H9 (cell line): Measurements from ENCODE around the gene TAPBPL. TPM values are rescaled to one million over a fixed set of nuclear protein-coding genes. Genes with fewer than 3 reads are reported as not detected.
A peak's percentile ranks its signal among the peaks of the same experiment; 100 is the strongest.

Experiments
- DNase-seq: peaks from one replicate; pipeline ENCODE4 v3.0.0-alpha.2; 2017
- H2AFZ ChIP-seq: one replicate; pipeline ENCODE4 v1.6.1; 2013; ENCODE audit warnings: mild to moderate bottlenecking, low read length, control low read depth, moderate library complexity
- H2AK5ac ChIP-seq: 2 replicates; pipeline ENCODE4 v1.6.1; 2013; ENCODE audit warnings: low read length, control low read depth, mixed read lengths; ENCODE audit not compliant: insufficient read length
- H2BK120ac ChIP-seq: one replicate; pipeline ENCODE4 v1.6.1; 2013; ENCODE audit warnings: low read depth, mild to moderate bottlenecking, low read length, control low read depth, inconsistent platforms; ENCODE audit not compliant: poor library complexity, severe bottlenecking
- H2BK12ac ChIP-seq: 2 replicates; pipeline ENCODE4 v1.6.1; 2013; ENCODE audit warnings: low read length, control low read depth, mixed read lengths, low read depth; ENCODE audit not compliant: insufficient read length
- H2BK15ac ChIP-seq: 2 replicates; pipeline ENCODE4 v1.6.1; 2013; ENCODE audit warnings: low read depth, low read length, control low read depth
- H2BK20ac ChIP-seq: one replicate; pipeline ENCODE4 v1.6.1; 2013; ENCODE audit warnings: low read depth, mild to moderate bottlenecking, low read length, control low read depth, inconsistent platforms; ENCODE audit not compliant: poor library complexity, severe bottlenecking
- H2BK5ac ChIP-seq: 2 replicates; pipeline ENCODE4 v1.6.1; 2013; ENCODE audit warnings: low read length, control low read depth, mixed read lengths; ENCODE audit not compliant: insufficient read length
- H3K14ac ChIP-seq: 2 replicates; pipeline ENCODE4 v1.6.1; 2013; ENCODE audit warnings: low read length, control low read depth; ENCODE audit not compliant: insufficient read depth
- H3K18ac ChIP-seq: 2 replicates; pipeline ENCODE4 v1.6.1; 2013; ENCODE audit warnings: low read depth, mild to moderate bottlenecking, mixed read lengths, low read length, control low read depth; ENCODE audit not compliant: insufficient read length
- H3K23ac ChIP-seq: 2 replicates; pipeline ENCODE4 v1.6.1; 2013; ENCODE audit warnings: low read length, control low read depth, mixed read lengths, low read depth; ENCODE audit not compliant: insufficient read length
- H3K23me2 ChIP-seq: 2 replicates; pipeline ENCODE4 v1.6.1; 2013; ENCODE audit warnings: low read depth, mild to moderate bottlenecking, mixed read lengths, low read length, control low read depth; ENCODE audit not compliant: insufficient read length, poor library complexity, severe bottlenecking
- H3K27ac ChIP-seq: 2 replicates; pipeline ENCODE4 v1.5.1; 2013; ENCODE audit warnings: low read length, control low read depth, mixed read lengths, low read depth; ENCODE audit not compliant: insufficient read length
- H3K27me3 ChIP-seq: 2 replicates; pipeline ENCODE4 v1.6.1; 2013; ENCODE audit warnings: low read length, control low read depth, inconsistent platforms; ENCODE audit not compliant: insufficient read depth
- H3K4ac ChIP-seq: 2 replicates; pipeline ENCODE4 v1.6.1; 2013; ENCODE audit warnings: low read depth, mild to moderate bottlenecking, control low read depth, inconsistent platforms, low read length, moderate library complexity
- H3K4me1 ChIP-seq: 2 replicates; pipeline ENCODE4 v1.6.1; 2013; ENCODE audit warnings: low read length, control low read depth, inconsistent platforms; ENCODE audit not compliant: insufficient read depth
- H3K4me2 ChIP-seq: 2 replicates; pipeline ENCODE4 v1.6.1; 2013; ENCODE audit warnings: low read length, control low read depth, mixed read lengths; ENCODE audit not compliant: insufficient read length, insufficient read depth
- H3K56ac ChIP-seq: 2 replicates; pipeline ENCODE4 v1.6.1; 2013; ENCODE audit warnings: low read depth, mild to moderate bottlenecking, mixed read lengths, low read length, control low read depth; ENCODE audit not compliant: insufficient read length
- H3K79me1 ChIP-seq: 2 replicates; pipeline ENCODE4 v1.6.1; 2013; ENCODE audit warnings: low read depth, mild to moderate bottlenecking, moderate library complexity, low read length, control low read depth, inconsistent platforms; ENCODE audit not compliant: insufficient read depth, poor library complexity, severe bottlenecking
- H3K79me2 ChIP-seq: 2 replicates; pipeline ENCODE4 v1.6.1; 2013; ENCODE audit warnings: low read length, control low read depth, inconsistent platforms; ENCODE audit not compliant: insufficient read depth
- H3K9ac ChIP-seq: 2 replicates; pipeline ENCODE4 v1.6.1; 2013; ENCODE audit warnings: low read length, control low read depth, mixed read lengths; ENCODE audit not compliant: insufficient read length; ENCODE audit errors: extremely low read depth
- H3K9me3 ChIP-seq: one replicate; pipeline ENCODE4 v1.6.1; 2013; ENCODE audit warnings: low read depth, low read length, inconsistent platforms; ENCODE audit not compliant: control insufficient read depth
- H3T11ph ChIP-seq: one replicate; pipeline ENCODE4 v1.6.1; 2013; ENCODE audit warnings: mild to moderate bottlenecking, low read length, control low read depth, inconsistent platforms
- H4K20me1 ChIP-seq: one replicate; pipeline ENCODE4 v1.6.1; 2013; ENCODE audit not compliant: control insufficient read depth, insufficient read length, insufficient read depth
- H4K5ac ChIP-seq: 2 replicates; pipeline ENCODE4 v1.6.1; 2013; ENCODE audit warnings: low read depth, mild to moderate bottlenecking, mixed read lengths, low read length, control low read depth; ENCODE audit not compliant: insufficient read length
- H4K8ac ChIP-seq: replicated peaks from 2 replicates; pipeline ENCODE4 v1.6.1; 2013; ENCODE audit warnings: low read length, control low read depth, mixed read lengths, low read depth; ENCODE audit not compliant: insufficient read length
- H4K91ac ChIP-seq: 2 replicates; pipeline ENCODE4 v1.6.1; 2013; ENCODE audit warnings: low read depth, mild to moderate bottlenecking, moderate library complexity, mixed read lengths, low read length, control low read depth; ENCODE audit not compliant: insufficient read length
- H3K27ac Mint-ChIP-seq, 3 experiments: 2 replicates in 2 of 3; 3 replicates in 1 of 3; pipeline ENCODE4 v1.8.0; 2020 to 2021; ENCODE audit warnings: mixed read lengths in 3 of 3, mild to moderate bottlenecking in 1 of 3, moderate library complexity in 1 of 3
- H3K27me3 Mint-ChIP-seq: 2 replicates; pipeline ENCODE4 v1.8.0; 2021; ENCODE audit warnings: low read depth, mild to moderate bottlenecking, moderate library complexity, mixed read lengths
- H3K36me3 Mint-ChIP-seq, 3 experiments: 2 replicates in 2 of 3; 3 replicates in 1 of 3; pipeline ENCODE4 v1.8.0; 2020 to 2021; ENCODE audit warnings: low read depth in 3 of 3, mixed read lengths in 3 of 3; ENCODE audit not compliant: insufficient read depth in 1 of 3
- H3K4me1 Mint-ChIP-seq, 2 experiments: 2 replicates each; pipeline ENCODE4 v1.8.0; 2020; ENCODE audit warnings: mixed read lengths in 2 of 2
- H3K4me3 Mint-ChIP-seq, 2 experiments: 2 replicates in 1 of 2; 3 replicates in 1 of 2; pipeline ENCODE4 v1.8.0; 2020 to 2021; ENCODE audit warnings: mild to moderate bottlenecking in 2 of 2, mixed read lengths in 2 of 2, moderate library complexity in 1 of 2
- H3K9me3 Mint-ChIP-seq, 2 experiments: 2 replicates in 1 of 2; 3 replicates in 1 of 2; pipeline ENCODE4 v1.8.0; 2020; ENCODE audit warnings: mild to moderate bottlenecking in 2 of 2, mixed read lengths in 2 of 2, moderate library complexity in 1 of 2
- CTCF ChIP-seq: fragments of 200-600 bp; sonication (generic); conservative IDR thresholded peaks from 3 replicates; pipeline ENCODE4 v1.8.0; 2021; ENCODE audit warnings: antibody characterized with exemption, mild to moderate bottlenecking
- WGBS: extraction: QIAGEN DNeasy Blood & Tissue Kit; methylation state at CpG from one replicate; pipeline ENCODE4 v1.1.7; 2013; ENCODE audit warnings: missing lambda C conversion rate, low lambda C conversion rate, mixed read lengths; ENCODE audit not compliant: insufficient read length; ENCODE audit errors: extremely low coverage; 5-methylcytosine and 5-hydroxymethylcytosine counted together
- total RNA-seq: library from RNA; stranded (reverse); gene quantifications from 2 replicates; pipeline ENCODE4 v1.2.1, GENCODE V29; 2021

The TAPBPL gene
- total RNA-seq, 1 experiment from 2014 or later: 1.4 TPM

DNA sequence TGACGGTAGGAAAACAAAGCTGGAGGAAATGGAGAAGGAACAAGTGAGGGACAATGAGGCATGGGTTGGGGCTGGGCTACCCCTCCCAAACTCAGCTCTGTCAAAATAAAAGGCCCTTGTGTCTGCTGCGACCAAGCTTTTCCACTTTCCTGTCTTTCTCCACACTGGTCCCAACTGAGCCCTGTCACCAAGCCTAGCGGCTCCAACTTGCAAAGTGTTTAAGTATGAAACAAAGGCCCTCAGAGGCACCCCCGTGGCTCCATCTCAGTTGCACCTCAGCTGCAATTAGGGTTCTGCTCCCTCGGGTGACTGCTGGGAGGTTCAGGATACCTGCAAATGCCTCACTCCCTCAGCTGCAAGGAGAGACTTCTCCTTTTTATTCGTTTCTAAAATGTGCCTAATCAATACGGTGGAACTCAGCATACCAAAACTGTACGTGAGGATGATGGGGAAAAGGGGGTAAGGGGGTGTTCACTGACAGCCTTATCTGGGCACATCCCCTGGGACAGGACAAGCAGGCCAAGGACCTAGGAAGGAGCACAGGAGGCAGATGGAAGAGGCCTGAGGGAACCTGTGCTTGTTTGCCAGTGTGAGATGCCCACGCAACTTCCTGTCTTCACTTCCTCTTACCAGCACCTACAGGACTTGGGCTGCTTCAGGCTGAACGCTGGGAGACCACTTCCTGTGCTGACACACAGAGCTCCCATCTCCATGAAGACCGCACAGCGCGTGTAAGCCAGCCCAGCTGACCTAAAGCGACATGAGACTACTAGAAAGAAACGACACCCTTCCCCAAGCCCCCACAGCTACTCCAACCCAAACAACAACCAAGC, 9.8 kb downstream of the TAPBPL start:
- Histone ChIP-seq H4K91ac (no peak overlapping the region), H4K8ac (no peak overlapping the region), H2AFZ (no peak overlapping the region), H3K23me2 (no peaks in the 10 kb centered on the region), H3K4ac (no peak overlapping the region), H3K9me3 (no peaks in the 10 kb centered on the region), H3K4me1 (no peaks in the 10 kb centered on the region), H2AK5ac (no peak overlapping the region), H3K79me2 (no peaks in the 10 kb centered on the region), H3K14ac (no peak overlapping the region), H2BK20ac (no peak overlapping the region), H2BK120ac (no peak overlapping the region), H3K4me2 (no peak overlapping the region), H2BK5ac (no peak overlapping the region), H3K18ac (no peak overlapping the region), H3K27me3 (no peaks in the 10 kb centered on the region), H3K9ac (no peak overlapping the region), H2BK12ac (no peak overlapping the region), H3K23ac (no peak overlapping the region), H3T11ph (no peak overlapping the region), H2BK15ac (no peak overlapping the region), H3K79me1 (no peaks in the 10 kb centered on the region), H3K56ac (no peak overlapping the region), H3K27ac (no peak overlapping the region), H4K20me1 (no peaks in the 10 kb centered on the region), H4K5ac (no peak overlapping the region)
- Mint-ChIP-seq H3K27ac (peak overlapping the region; percentile 16 to 31 (median 21); a peak in 4 of 7 replicates), H3K4me3 (no peak overlapping the region; a peak in 1 of 5 replicates), H3K27me3 (no peaks in the 10 kb centered on the region), H3K36me3 (peaks cover 28 to 71% (median 53%) of the 10 kb centered on the region in 3 experiments; a peak in 6 of 7 replicates), H3K4me1 (peaks cover 0 to 14% of the 10 kb centered on the region in 2 experiments), H3K9me3 (no peaks in the 10 kb centered on the region)
- WGBS: no CpG with 5 or more reads among the region's 15 CpGs
- DNase-seq: no peak
- TF ChIP-seq CTCF: no peak
